GM18526 (cell line): Measurements from ENCODE around the gene KLF12.

Source experiments
- POLR2A ChIP-seq: IDR thresholded peaks from 3 replicates; pipeline ENCODE4 v1.6.1; 2011; ENCODE audit not compliant: insufficient read length; ENCODE audit errors: extremely low read depth

KLF12 gene

GRCh38 chr13:74093691-74094090 is 40.5 kb downstream of the KLF12 start:
- no peak for TF ChIP-seq POLR2A

GRCh38 chr13:74092711-74093110 is 41.5 kb downstream of the KLF12 start:
- TF ChIP-seq POLR2A, result no peak

- TF ChIP-seq POLR2A, result no peak
Observed at GRCh38 chr13:74090869-74091605, 43.2 kb downstream of the KLF12 start.

- TF ChIP-seq POLR2A, result no peak
Observed at GRCh38 chr13:74090397-74090796, 43.8 kb downstream of the KLF12 start.

DNA sequence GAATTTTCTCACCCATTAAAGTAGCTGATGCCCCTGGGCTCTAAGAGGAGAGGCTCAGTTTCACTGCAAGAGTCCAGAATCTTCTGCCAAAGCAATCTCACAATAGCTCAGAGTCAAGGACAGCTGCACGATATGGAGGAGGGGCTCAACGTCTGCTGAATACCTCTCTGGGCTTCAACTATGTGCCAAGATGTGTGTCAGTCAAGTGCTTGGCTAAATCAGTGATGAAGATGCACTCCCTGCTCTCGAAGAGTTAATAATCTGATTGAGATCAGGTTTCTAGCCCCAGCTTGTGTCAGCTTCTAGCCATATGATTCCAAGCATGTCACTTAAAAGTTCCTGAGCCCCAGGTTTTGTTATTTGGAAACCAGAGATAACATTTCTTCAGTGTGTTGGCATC is 46.8 kb downstream of the KLF12 start:
- TF ChIP-seq POLR2A, result no peak
